HCT116 (cell line): Measurements from ENCODE around the gene DNAJB5. TPM values are rescaled to one million over a fixed set of nuclear protein-coding genes. Genes with fewer than 3 reads are reported as not detected.

Source experiments
- ATAC-seq: fragments of 200-7000 bp; cut with Tn5 transposase; 2 replicates; pipeline ENCODE4 v1.9.1; 2020; ENCODE audit warnings: mild to moderate bottlenecking, moderate library complexity
- BruUV-seq: library from RNA; stranded (reverse); fragments of 400-500 nt; replicated peaks from 2 replicates; lab custom pipeline; 2021; lab: Mats Ljungman, UMichigan
- CTCF ChIA-PET: fragments of 300-600 bp; sonication (Branson Sonifier 250); formaldehyde crosslinking; loops from one replicate; lab custom pipeline; 2021; ENCODE audit warnings: antibody characterized with exemption; lab: Charles Lee
- POLR2A ChIA-PET: fragments of 300-600, 350-600 bp; sonication (Branson Sonifier 250); formaldehyde crosslinking; loops from one replicate; lab custom pipeline; 2021; ENCODE audit warnings: antibody characterized with exemption; lab: Charles Lee
- RAD21 ChIA-PET, 2 experiments: fragments of 300-600 bp; sonication (Branson Sonifier 250); formaldehyde crosslinking; loops; one replicate each; lab custom pipeline; 2023; ENCODE audit warnings: low total read pairs in 2 of 2; ENCODE audit not compliant: uncharacterized antibody in 2 of 2, unreplicated experiment in 2 of 2, low non-redundant PET in 1 of 2; lab: Charles Lee
- DNase-seq: peaks from one replicate; pipeline ENCODE4 v3.0.0-alpha.2; 2010; ENCODE audit warnings: low read depth, low spot score
- H2AFZ ChIP-seq: fragments of 200-600 bp; shearing (Covaris generic), sonication (generic); 2 replicates; pipeline ENCODE4 v1.6.1; 2017; ENCODE audit warnings: low read depth, mixed run types, mixed read lengths, antibody characterized with exemption, low read length; ENCODE audit not compliant: poor library complexity, severe bottlenecking
- H3K27ac ChIP-seq: 2 replicates; pipeline ENCODE4 v1.5.1; 2012; ENCODE audit warnings: low read depth, low read length
- H3K27me3 ChIP-seq: fragments of 200-600 bp; sonication (generic); 2 replicates; pipeline ENCODE4 v1.6.1; 2016; ENCODE audit warnings: mixed run types, low read length, mixed read lengths; ENCODE audit not compliant: insufficient read depth
- H3K36me3 ChIP-seq, 2 experiments: fragments of 200-500 bp in 1 of 2; fragments of 200-600 bp in 1 of 2; sonication (Bioruptor generic) in 1 of 2; sonication (generic) in 1 of 2; 2 replicates each; pipeline versions ENCODE4 v1.5.1 to v1.6.1; 2014 to 2016; ENCODE audit warnings: low read length in 2 of 2, inconsistent platforms in 1 of 2, mixed read lengths in 1 of 2, mixed run types in 1 of 2; ENCODE audit not compliant: insufficient read depth in 2 of 2, control insufficient read depth in 1 of 2
- H3K4me1 ChIP-seq, 2 experiments: fragments of 200-600 bp in 1 of 2; sonication (generic) in 1 of 2; 2 replicates each; pipeline versions ENCODE4 v1.5.1 to v1.6.1; 2012 to 2017; ENCODE audit warnings: low read length in 2 of 2, inconsistent platforms in 1 of 2, mild to moderate bottlenecking in 1 of 2, mixed read lengths in 1 of 2, mixed run types in 1 of 2, moderate library complexity in 1 of 2; ENCODE audit not compliant: insufficient read depth in 2 of 2, control insufficient read depth in 1 of 2
- H3K4me2 ChIP-seq: fragments of 200-600 bp; sonication (generic); 2 replicates; pipeline ENCODE4 v1.6.1; 2017; ENCODE audit warnings: mixed run types, low read length, mixed read lengths
- H3K4me3 ChIP-seq, 2 experiments: fragments of 200-600 bp in 1 of 2; sonication (generic) in 1 of 2; replicated peaks in 1 of 2; 2 replicates each; pipeline ENCODE4 v1.5.1; 2011 to 2016; ENCODE audit warnings: low read length in 2 of 2, control low read depth in 1 of 2, low read depth in 1 of 2, mild to moderate bottlenecking in 1 of 2, mixed read lengths in 1 of 2, mixed run types in 1 of 2
- H3K79me2 ChIP-seq: fragments of 200-600 bp; sonication (generic); 2 replicates; pipeline ENCODE4 v1.6.1; 2017; ENCODE audit warnings: mild to moderate bottlenecking, mixed run types, low read length, moderate library complexity, mixed read lengths; ENCODE audit not compliant: insufficient read depth
- H3K9ac ChIP-seq: fragments of 200-600 bp; sonication (generic); 2 replicates; pipeline ENCODE4 v1.6.1; 2016; ENCODE audit warnings: low read length, mixed read lengths
- H3K9me2 ChIP-seq: fragments of 200-600 bp; sonication (generic), shearing (Covaris generic); 2 replicates; pipeline ENCODE4 v1.6.1; 2017; ENCODE audit warnings: mixed run types, mild to moderate bottlenecking, moderate library complexity; ENCODE audit not compliant: insufficient read depth
- H3K9me3 ChIP-seq, 2 experiments: fragments of 200-500 bp in 1 of 2; fragments of 200-600 bp in 1 of 2; sonication (Bioruptor generic) in 1 of 2; sonication (generic) in 1 of 2; 2 replicates each; pipeline ENCODE4 v1.6.1; 2014 to 2017; ENCODE audit warnings: low read length in 2 of 2, mixed read lengths in 2 of 2, inconsistent platforms in 1 of 2, low read depth in 1 of 2, mild to moderate bottlenecking in 1 of 2, mixed run types in 1 of 2, moderate library complexity in 1 of 2; ENCODE audit not compliant: control insufficient read depth in 1 of 2, insufficient read depth in 1 of 2
- H4K20me1 ChIP-seq: fragments of 200-600 bp; sonication (generic), shearing (Covaris generic); 2 replicates; pipeline ENCODE4 v1.6.1; 2017; ENCODE audit warnings: mixed run types, mild to moderate bottlenecking, moderate library complexity; ENCODE audit not compliant: insufficient read depth
- CEBPB ChIP-seq: IDR thresholded peaks from 2 replicates; pipeline ENCODE4 v1.6.1; 2012; ENCODE audit warnings: low read depth
- EGR1 ChIP-seq: IDR thresholded peaks from 2 replicates; pipeline ENCODE4 v1.6.1; 2012; ENCODE audit warnings: low read depth
- ELF1 ChIP-seq: IDR thresholded peaks from 2 replicates; pipeline ENCODE4 v1.6.1; 2012; ENCODE audit warnings: low read depth, borderline replicate concordance
- FOSL1 ChIP-seq: IDR thresholded peaks from 2 replicates; pipeline ENCODE4 v1.6.1; 2012; ENCODE audit warnings: low read depth
- MAX ChIP-seq: IDR thresholded peaks from 2 replicates; pipeline ENCODE4 v1.6.1; 2012
- SIN3A ChIP-seq: IDR thresholded peaks from 2 replicates; pipeline ENCODE4 v1.6.1; 2012; ENCODE audit warnings: low read depth
- ZNF274 ChIP-seq: fragments of 200-500 bp; sonication (Bioruptor generic); IDR thresholded peaks from 2 replicates; pipeline ENCODE4 v1.6.1; 2014; ENCODE audit warnings: mild to moderate bottlenecking, low read depth, low read length, inconsistent platforms
- intact Hi-C: fragments of 100-400 bp; cut with micrococcal nuclease; formaldehyde crosslinking; loops from 2 replicates; pipeline ENCODE4 v1.10.0; 2022
- total RNA-seq: library from RNA; stranded (reverse); gene quantifications from one replicate; pipeline ENCODE4 v1.2.1, GENCODE V29; 2021; ENCODE audit not compliant: unreplicated experiment
- TF ChIP-seq, protein P1 (sequence below): IDR thresholded peaks from 2 replicates; pipeline ENCODE4 v1.6.1; 2012; ENCODE audit warnings: low read depth
- TF ChIP-seq, protein P2 (sequence below): IDR thresholded peaks from 2 replicates; pipeline ENCODE4 v1.6.1; 2011; ENCODE audit warnings: mild to moderate bottlenecking, low read length, moderate library complexity; ENCODE audit not compliant: insufficient replicate concordance; ENCODE audit errors: extremely low read depth

DNAJB5 gene
- total RNA-seq, 1 experiment from 2014 or later, result 3.6 TPM

DNA sequence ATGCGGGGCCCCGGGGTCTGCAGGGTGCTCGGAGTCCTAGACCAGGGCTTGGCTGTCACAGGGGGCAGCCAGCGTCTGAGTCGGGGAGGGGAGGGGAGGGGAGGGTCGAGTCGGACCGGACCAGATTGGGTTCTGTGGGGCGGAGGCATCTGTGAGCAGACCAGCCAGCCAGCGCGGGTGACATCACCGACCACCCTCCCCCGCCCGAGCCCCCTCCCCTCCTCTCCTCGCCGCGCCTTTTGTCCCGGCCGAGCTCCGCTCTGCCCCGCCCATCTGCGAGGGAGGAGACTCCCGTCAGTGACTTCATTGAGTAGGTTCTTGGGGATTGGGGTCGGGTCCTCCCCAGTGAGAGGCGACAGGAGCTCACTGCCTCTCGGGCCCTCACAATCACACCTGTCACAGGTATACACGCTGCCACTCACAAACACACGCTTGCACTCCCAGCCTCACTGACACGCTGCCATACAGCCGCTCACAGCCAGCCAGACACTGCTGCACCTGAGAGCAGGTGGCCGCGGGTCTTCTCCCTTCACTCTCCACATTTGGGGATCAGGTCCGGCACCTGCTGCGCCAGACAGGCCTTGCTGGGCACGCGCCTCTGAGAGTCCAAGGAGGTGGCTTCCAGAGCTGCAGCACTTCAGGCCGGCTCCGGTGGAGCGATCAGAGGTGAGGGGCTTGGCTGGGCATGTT is 546 bp downstream of the DNAJB5 start:
- no peaks in the 10 kb centered on the region for H3K79me2 ChIP-seq
- no peak overlapping the region; the same call in 1 of the 2 replicates for H3K27ac ChIP-seq
- H2AFZ ChIP-seq, result no peak overlapping the region
- no peaks in the 10 kb centered on the region for H4K20me1 ChIP-seq
- no peak for TF ChIP-seq CEBPB
- no peak for TF ChIP-seq MAX
- TF ChIP-seq, protein P1, sequence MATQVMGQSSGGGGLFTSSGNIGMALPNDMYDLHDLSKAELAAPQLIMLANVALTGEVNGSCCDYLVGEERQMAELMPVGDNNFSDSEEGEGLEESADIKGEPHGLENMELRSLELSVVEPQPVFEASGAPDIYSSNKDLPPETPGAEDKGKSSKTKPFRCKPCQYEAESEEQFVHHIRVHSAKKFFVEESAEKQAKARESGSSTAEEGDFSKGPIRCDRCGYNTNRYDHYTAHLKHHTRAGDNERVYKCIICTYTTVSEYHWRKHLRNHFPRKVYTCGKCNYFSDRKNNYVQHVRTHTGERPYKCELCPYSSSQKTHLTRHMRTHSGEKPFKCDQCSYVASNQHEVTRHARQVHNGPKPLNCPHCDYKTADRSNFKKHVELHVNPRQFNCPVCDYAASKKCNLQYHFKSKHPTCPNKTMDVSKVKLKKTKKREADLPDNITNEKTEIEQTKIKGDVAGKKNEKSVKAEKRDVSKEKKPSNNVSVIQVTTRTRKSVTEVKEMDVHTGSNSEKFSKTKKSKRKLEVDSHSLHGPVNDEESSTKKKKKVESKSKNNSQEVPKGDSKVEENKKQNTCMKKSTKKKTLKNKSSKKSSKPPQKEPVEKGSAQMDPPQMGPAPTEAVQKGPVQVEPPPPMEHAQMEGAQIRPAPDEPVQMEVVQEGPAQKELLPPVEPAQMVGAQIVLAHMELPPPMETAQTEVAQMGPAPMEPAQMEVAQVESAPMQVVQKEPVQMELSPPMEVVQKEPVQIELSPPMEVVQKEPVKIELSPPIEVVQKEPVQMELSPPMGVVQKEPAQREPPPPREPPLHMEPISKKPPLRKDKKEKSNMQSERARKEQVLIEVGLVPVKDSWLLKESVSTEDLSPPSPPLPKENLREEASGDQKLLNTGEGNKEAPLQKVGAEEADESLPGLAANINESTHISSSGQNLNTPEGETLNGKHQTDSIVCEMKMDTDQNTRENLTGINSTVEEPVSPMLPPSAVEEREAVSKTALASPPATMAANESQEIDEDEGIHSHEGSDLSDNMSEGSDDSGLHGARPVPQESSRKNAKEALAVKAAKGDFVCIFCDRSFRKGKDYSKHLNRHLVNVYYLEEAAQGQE, result no peak
- no peak for TF ChIP-seq EGR1
- TF ChIP-seq, protein P2, sequence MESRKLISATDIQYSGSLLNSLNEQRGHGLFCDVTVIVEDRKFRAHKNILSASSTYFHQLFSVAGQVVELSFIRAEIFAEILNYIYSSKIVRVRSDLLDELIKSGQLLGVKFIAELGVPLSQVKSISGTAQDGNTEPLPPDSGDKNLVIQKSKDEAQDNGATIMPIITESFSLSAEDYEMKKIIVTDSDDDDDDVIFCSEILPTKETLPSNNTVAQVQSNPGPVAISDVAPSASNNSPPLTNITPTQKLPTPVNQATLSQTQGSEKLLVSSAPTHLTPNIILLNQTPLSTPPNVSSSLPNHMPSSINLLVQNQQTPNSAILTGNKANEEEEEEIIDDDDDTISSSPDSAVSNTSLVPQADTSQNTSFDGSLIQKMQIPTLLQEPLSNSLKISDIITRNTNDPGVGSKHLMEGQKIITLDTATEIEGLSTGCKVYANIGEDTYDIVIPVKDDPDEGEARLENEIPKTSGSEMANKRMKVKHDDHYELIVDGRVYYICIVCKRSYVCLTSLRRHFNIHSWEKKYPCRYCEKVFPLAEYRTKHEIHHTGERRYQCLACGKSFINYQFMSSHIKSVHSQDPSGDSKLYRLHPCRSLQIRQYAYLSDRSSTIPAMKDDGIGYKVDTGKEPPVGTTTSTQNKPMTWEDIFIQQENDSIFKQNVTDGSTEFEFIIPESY, result no peak
- no peak for TF ChIP-seq ZNF274
- TF ChIP-seq SIN3A, result no peak
- TF ChIP-seq ELF1, result no peak
- no peak for TF ChIP-seq FOSL1
- H3K9me2 ChIP-seq, result no peaks in the 10 kb centered on the region
- POLR2A ChIA-PET, result no interaction called here
- no peak for DNase-seq
- 0 out of 2 replicates have a peak, but pooled peaks have one; percentile 8 for ATAC-seq
- CTCF ChIA-PET, result interaction anchor here (0.6 to 2.6 kb wide), 4 partner anchors 82 to 349 kb away, joined by 3 to 14 read pairs (median 3); partner anchors contain the start of gene VCP
- peaks cover 21 to 61% of the 10 kb centered on the region in 2 experiments for H3K4me1 ChIP-seq
- peak overlapping the region; percentile 64 to 73 for H3K4me3 ChIP-seq
- H3K36me3 ChIP-seq, result no peaks in the 10 kb centered on the region
- no TSS peak for BruUV-seq
- H3K9ac ChIP-seq, result peak overlapping the region; percentile 69
- H3K27me3 ChIP-seq, result no peaks in the 10 kb centered on the region
- intact Hi-C loops, result loop anchor here (5.0 to 10.0 kb wide), 3 partner anchors 107 to 485 kb away; partner anchors contain the start of gene PIGO
- peak overlapping the region; percentile 94 for H3K4me2 ChIP-seq
- H3K9me3 ChIP-seq, result no peaks in the 10 kb centered on the region
- RAD21 ChIA-PET, result interaction anchor here in 1 of 2 experiments (1.3 kb wide), 1 partner anchor 91 kb away, joined by 7 read pairs; no protein-coding TSS in a partner anchor
